Naive B cell (primary cell): ENCODE measurements around the gene ACAD11. TPM values are rescaled to one million over a fixed set of nuclear protein-coding genes. Genes with fewer than 3 reads are reported as not detected.

Experiments
- ATAC-seq, 2 donors: fragments of 150-1000 bp; cut with Tn5 transposase; 2 replicates each; pipeline ENCODE4 v1.10.0; 2021; ENCODE audit warnings: low read depth in 2 of 2, mild to moderate bottlenecking in 2 of 2, moderate library complexity in 2 of 2
- DNase-seq: peaks from one replicate; pipeline ENCODE4 v3.0.0; 2022
- H3K27ac Mint-ChIP-seq, 6 donors: one replicate each; pipeline ENCODE4 v1.8.0; 2020 to 2022; ENCODE audit warnings: mild to moderate bottlenecking in 6 of 6, mixed read lengths in 6 of 6, moderate library complexity in 5 of 6, inconsistent platforms in 2 of 6
- H3K27me3 Mint-ChIP-seq, 3 donors: one replicate each; pipeline ENCODE4 v1.8.0; 2021 to 2022; ENCODE audit warnings: mixed read lengths in 3 of 3, mild to moderate bottlenecking in 1 of 3
- H3K36me3 Mint-ChIP-seq, 2 donors: one replicate each; pipeline ENCODE4 v1.8.0; 2020 to 2022; ENCODE audit warnings: mixed read lengths in 2 of 2, inconsistent platforms in 1 of 2, mild to moderate bottlenecking in 1 of 2
- H3K4me1 Mint-ChIP-seq, 3 donors: one replicate each; pipeline ENCODE4 v1.8.0; 2020 to 2022; ENCODE audit warnings: mixed read lengths in 3 of 3, inconsistent platforms in 1 of 3, mild to moderate bottlenecking in 1 of 3, moderate library complexity in 1 of 3
- H3K4me3 Mint-ChIP-seq, 8 donors: one replicate each; pipeline ENCODE4 v1.8.0; 2020 to 2022; ENCODE audit warnings: mild to moderate bottlenecking in 8 of 8, mixed read lengths in 8 of 8, moderate library complexity in 8 of 8, inconsistent platforms in 2 of 8
- H3K9me3 Mint-ChIP-seq, 7 donors: one replicate each; pipeline ENCODE4 v1.8.0; 2020 to 2022; ENCODE audit warnings: mixed read lengths in 7 of 7, mild to moderate bottlenecking in 5 of 7, inconsistent platforms in 2 of 7, moderate library complexity in 1 of 7
- polyA plus RNA-seq, 6 donors: library from polyadenylated mRNA; unstranded; fragments of 300-500 nt; fragmentation: Illumina TruSeq; gene quantifications; one replicate each; pipeline ENCODE4 v1.2.3, GENCODE V29; 2021; ENCODE audit warnings: low read depth in 6 of 6

Gene ACAD11
- polyA plus RNA-seq, 6 donors from 2014 or later = 4.0 to 9.3 (median 6.0) TPM

- Mint-ChIP-seq H3K4me3 (peak overlapping the region in 1 of 8 donors; percentile 6), H3K4me1 (peaks cover 0 to 8% (median 6%) of the 10 kb centered on the region in 3 donors), H3K27ac (peak overlapping the region in 1 of 6 donors; percentile 77), H3K9me3 (no peaks in the 10 kb centered on the region), H3K36me3 (peaks cover 0 to 10% of the 10 kb centered on the region in 2 donors), H3K27me3 (no peaks in the 10 kb centered on the region)
- DNase-seq = no peak
- ATAC-seq = no peak
Measured at GRCh38 chr3:132554437-132554836, 105.2 kb downstream of the ACAD11 start.

DNA sequence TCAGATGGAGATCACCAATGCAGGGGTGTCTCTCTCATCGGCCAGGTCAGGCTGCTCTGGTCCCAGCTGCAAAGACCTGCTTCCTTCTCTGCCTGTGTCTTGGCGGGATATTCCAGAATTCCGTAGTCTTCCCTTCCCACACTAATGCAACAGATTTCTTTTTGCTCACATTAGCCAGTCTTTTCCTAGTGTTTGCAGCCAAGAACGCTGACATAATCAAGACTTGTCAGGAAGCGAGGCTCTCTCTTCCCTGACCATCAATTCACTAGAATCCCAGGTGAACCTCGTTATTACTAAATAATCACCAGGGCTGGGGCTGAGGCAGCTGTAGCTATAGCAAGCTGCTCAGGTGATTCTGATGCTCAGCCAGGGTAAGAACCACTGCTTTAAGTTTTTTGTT lies 105.8 kb downstream of the ACAD11 start:
- Mint-ChIP-seq H3K27ac (no peak overlapping the region), H3K36me3 (peaks cover 0 to 7% of the 10 kb centered on the region in 2 donors), H3K27me3 (no peaks in the 10 kb centered on the region), H3K9me3 (no peaks in the 10 kb centered on the region), H3K4me3 (no peak overlapping the region), H3K4me1 (peaks cover 0 to 8% (median 6%) of the 10 kb centered on the region in 3 donors)
- ATAC-seq (no peak), DNase-seq (no peak)

DNA sequence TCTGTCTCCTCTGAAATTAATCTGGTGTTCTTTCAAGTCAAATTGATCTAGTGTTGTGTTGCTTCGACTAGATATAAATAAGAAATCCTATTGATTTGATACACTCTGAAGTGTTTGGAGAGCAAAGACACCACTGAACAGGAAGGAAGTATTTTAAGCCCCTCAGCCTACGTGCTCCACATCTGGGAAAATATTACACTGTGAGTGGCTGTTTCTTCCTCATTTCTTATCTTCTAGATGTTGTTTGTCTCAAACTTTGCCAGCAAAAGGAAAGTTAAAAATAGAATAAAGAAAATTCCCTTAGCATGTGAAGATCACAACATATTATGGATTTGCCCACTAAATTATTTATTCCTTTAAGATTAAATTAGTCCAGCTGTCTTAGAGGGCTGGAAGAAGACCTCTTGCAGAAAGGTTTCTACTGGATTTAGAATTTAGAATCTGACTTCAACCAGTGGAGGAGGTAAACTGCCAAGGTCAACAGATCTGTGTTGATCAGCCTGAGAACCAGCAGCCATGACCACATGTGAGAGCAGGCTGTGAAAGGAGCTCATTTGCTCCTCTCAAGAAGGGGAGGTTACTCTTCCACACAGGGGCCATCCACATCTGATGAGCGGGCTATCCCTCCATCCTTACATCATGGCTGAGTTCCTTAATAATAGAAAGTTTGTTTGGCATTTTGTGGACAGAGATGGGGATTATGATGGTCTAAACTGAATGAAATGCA lies 108.9 kb downstream of the ACAD11 start:
- Mint-ChIP-seq H3K4me1 (peaks cover 0 to 8% (median 6%) of the 10 kb centered on the region in 3 donors), H3K4me3 (no peak overlapping the region), H3K9me3 (no peaks in the 10 kb centered on the region), H3K27me3 (no peaks in the 10 kb centered on the region), H3K27ac (peak overlapping the region in 1 of 6 donors; percentile 32), H3K36me3 (peaks cover 0 to 3% of the 10 kb centered on the region in 2 donors)
- ATAC-seq = no peak
- no peak for DNase-seq

- Mint-ChIP-seq H3K4me1 (peaks cover 0 to 8% (median 6%) of the 10 kb centered on the region in 3 donors), H3K36me3 (no peaks in the 10 kb centered on the region), H3K4me3 (no peak overlapping the region), H3K27me3 (no peaks in the 10 kb centered on the region), H3K27ac (peak overlapping the region in 1 of 6 donors; percentile 12), H3K9me3 (no peaks in the 10 kb centered on the region)
- ATAC-seq = no peak
- no peak for DNase-seq
Measured at GRCh38 chr3:132549890-132550578, 109.6 kb downstream of the ACAD11 start.

DNA sequence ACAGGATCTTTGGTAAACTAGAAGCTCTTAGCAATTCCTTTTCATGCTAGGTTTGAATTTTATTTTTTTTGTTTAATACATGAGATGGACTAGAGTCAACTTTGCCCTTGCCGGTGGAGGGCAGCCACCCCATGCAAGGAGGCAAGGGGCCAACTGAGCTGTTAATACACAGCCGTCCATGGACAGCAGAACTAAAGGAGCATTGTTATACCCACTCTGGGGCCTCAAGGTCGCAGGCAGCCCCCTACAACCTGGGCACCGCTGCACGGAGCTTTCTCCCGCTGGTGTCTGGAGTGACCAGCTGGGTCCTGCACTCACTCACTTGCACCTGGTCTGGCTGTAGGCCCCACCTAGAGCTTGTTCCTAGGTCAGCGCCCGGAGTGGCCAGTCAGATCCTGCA lies 110.4 kb downstream of the ACAD11 start:
- no peak overlapping the region for H3K27ac Mint-ChIP-seq

GRCh38 chr3:132545471-132545870 lies 114.1 kb downstream of the ACAD11 start:
- no peaks in the 10 kb centered on the region for H3K9me3 Mint-ChIP-seq
- H3K27me3 Mint-ChIP-seq = no peaks in the 10 kb centered on the region
- H3K4me3 Mint-ChIP-seq = no peak overlapping the region
- H3K4me1 Mint-ChIP-seq = peaks cover 0 to 4% (median 3%) of the 10 kb centered on the region in 3 donors
- DNase-seq (no peak), ATAC-seq (no peak)
- peaks cover 0 to 5% of the 10 kb centered on the region in 2 donors for H3K36me3 Mint-ChIP-seq
- no peak overlapping the region for H3K27ac Mint-ChIP-seq

More for the DNA sequence above, 110.4 kb downstream of the ACAD11 start:
- Mint-ChIP-seq H3K27me3 (no peaks in the 10 kb centered on the region), H3K4me3 (no peak overlapping the region), H3K4me1 (peaks cover 0 to 8% (median 6%) of the 10 kb centered on the region in 3 donors), H3K36me3 (no peaks in the 10 kb centered on the region), H3K9me3 (no peaks in the 10 kb centered on the region)
- DNase-seq (no peak), ATAC-seq (no peak)

- H3K27me3 Mint-ChIP-seq = no peaks in the 10 kb centered on the region
- peaks cover 8 to 11% of the 10 kb centered on the region in 2 donors for H3K36me3 Mint-ChIP-seq
Measured at GRCh38 chr3:132544130-132544529, 115.5 kb downstream of the ACAD11 start.

DNA sequence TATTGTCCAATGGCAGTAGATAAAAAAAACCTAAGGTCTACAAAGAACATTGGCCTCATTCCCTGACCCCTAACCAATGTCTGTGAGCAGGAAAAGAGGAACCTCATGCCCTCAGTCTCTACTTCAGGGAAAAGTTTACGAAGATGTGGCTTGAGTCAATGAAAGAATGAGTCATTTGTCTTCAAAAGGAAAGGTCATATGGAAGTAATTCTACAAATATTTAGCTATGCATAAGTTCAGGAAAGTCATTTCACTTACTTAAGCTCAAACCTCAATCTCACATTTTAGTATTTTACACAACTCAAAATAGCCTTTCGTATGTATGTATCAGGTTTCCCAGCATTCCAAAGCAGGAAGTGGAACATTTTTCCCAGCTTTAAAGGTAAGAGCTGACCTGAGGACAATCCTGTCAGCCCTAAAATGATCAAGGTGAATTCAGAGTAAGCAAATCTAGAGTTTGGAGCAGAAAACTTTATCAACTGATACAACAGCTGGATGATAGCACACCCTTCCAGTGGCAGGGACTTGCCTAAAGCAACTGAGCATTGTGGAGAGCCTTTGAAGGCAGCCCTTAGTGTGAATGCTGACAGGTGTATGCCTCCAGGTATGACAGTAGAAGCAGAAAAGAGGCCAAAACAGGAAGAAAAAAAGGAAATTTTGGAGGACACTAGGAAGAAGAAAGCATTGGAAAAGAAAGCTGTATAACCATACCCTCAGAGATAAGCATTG lies 116.4 kb downstream of the ACAD11 start:
- Mint-ChIP-seq H3K4me1 (no peaks in the 10 kb centered on the region), H3K27me3 (no peaks in the 10 kb centered on the region), H3K9me3 (no peaks in the 10 kb centered on the region), H3K4me3 (no peak overlapping the region), H3K36me3 (peaks cover 13 to 16% of the 10 kb centered on the region in 2 donors), H3K27ac (peak overlapping the region in 1 of 6 donors; percentile 14)
- DNase-seq = no peak
- ATAC-seq = no peak

More at GRCh38 chr3:132544130-132544529, 115.5 kb downstream of the ACAD11 start:
- H3K27ac Mint-ChIP-seq = no peak overlapping the region
- H3K4me3 Mint-ChIP-seq = no peak overlapping the region
- no peak for DNase-seq
- no peaks in the 10 kb centered on the region for H3K4me1 Mint-ChIP-seq
- ATAC-seq = no peak
- H3K9me3 Mint-ChIP-seq = no peaks in the 10 kb centered on the region

DNA sequence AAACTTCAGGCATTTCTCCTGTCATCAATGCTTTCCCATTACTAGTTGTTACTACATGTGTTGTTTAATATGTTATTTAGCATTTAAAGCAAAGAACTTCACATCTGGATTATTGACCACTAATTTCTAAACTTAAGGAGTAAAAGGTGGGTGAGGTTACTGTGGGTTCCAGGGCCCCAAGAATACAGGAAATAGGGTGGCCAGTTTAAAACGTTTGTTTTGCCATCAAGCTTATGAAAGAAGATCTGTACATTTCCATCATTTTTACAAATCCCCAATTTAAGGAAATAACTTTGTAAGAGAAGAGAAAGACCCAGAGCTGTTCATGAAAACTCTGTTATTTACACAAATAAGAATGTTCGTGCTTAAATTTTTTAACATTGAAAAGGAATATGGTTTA lies 117.0 kb downstream of the ACAD11 start:
- no peaks in the 10 kb centered on the region for H3K4me1 Mint-ChIP-seq
- H3K27me3 Mint-ChIP-seq = no peaks in the 10 kb centered on the region
- peak overlapping the region in 2 of 6 donors; percentile 14 to 65 for H3K27ac Mint-ChIP-seq
- peaks cover 13 to 16% of the 10 kb centered on the region in 2 donors for H3K36me3 Mint-ChIP-seq
- no peaks in the 10 kb centered on the region for H3K9me3 Mint-ChIP-seq
- ATAC-seq (no peak), DNase-seq (no peak)
- H3K4me3 Mint-ChIP-seq = no peak overlapping the region

- ATAC-seq (no peak), DNase-seq (no peak)
- peaks cover 16 to 18% of the 10 kb centered on the region in 2 donors for H3K36me3 Mint-ChIP-seq
- H3K27ac Mint-ChIP-seq = peak overlapping the region in 1 of 6 donors; percentile 60
- no peak overlapping the region for H3K4me3 Mint-ChIP-seq
- no peaks in the 10 kb centered on the region for H3K4me1 Mint-ChIP-seq
- H3K9me3 Mint-ChIP-seq = no peaks in the 10 kb centered on the region
- H3K27me3 Mint-ChIP-seq = no peaks in the 10 kb centered on the region
Measured at GRCh38 chr3:132539681-132540080, 119.9 kb downstream of the ACAD11 start.

- H3K4me1 Mint-ChIP-seq = no peaks in the 10 kb centered on the region
- H3K4me3 Mint-ChIP-seq = no peak overlapping the region
- no peak for ATAC-seq
- H3K36me3 Mint-ChIP-seq = peaks cover 18 to 22% of the 10 kb centered on the region in 2 donors
- H3K27ac Mint-ChIP-seq = no peak overlapping the region
- H3K27me3 Mint-ChIP-seq = no peaks in the 10 kb centered on the region
- no peaks in the 10 kb centered on the region for H3K9me3 Mint-ChIP-seq
- DNase-seq = no peak
Measured at GRCh38 chr3:132538072-132538471, 121.5 kb downstream of the ACAD11 start.

DNA sequence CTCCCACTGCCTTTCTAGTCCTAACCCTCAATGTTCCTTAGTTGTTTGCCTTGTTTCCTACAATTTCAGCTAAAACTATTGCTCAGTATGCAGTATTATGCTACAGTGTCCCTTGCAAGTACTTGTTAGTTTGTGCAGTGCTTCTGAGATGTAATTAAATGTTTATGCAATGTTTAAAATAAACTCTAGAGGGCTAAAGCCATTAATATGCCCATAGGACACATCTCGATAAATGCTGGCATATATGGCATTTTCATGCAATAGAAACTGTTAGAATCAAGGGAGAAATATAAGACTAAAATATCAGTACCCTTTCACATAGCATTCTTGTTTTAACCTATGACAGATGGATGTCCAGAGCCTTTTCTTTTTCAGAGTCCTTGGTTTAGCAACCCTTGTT lies 122.3 kb downstream of the ACAD11 start:
- H3K4me1 Mint-ChIP-seq = no peaks in the 10 kb centered on the region
- H3K27me3 Mint-ChIP-seq = no peaks in the 10 kb centered on the region
- peaks cover 18 to 22% of the 10 kb centered on the region in 2 donors for H3K36me3 Mint-ChIP-seq
- no peaks in the 10 kb centered on the region for H3K9me3 Mint-ChIP-seq
- DNase-seq (no peak), ATAC-seq (no peak)
- peak overlapping the region in 1 of 6 donors; percentile 60 for H3K27ac Mint-ChIP-seq
- H3K4me3 Mint-ChIP-seq = no peak overlapping the region

- Mint-ChIP-seq H3K4me1 (no peaks in the 10 kb centered on the region), H3K4me3 (peak overlapping the region in 1 of 8 donors; percentile 80), H3K27me3 (no peaks in the 10 kb centered on the region), H3K36me3 (peaks cover 18 to 22% of the 10 kb centered on the region in 2 donors), H3K9me3 (no peaks in the 10 kb centered on the region), H3K27ac (no peak overlapping the region)
- DNase-seq = no peak
- ATAC-seq = no peak
Measured at GRCh38 chr3:132536442-132537153, 123.0 kb downstream of the ACAD11 start.
